Lower leg skin (tissue), 4 donors: ENCODE data around the gene PLCB1. TPM values are rescaled to one million over a fixed set of nuclear protein-coding genes. Genes with fewer than 3 reads are reported as not detected.
A peak's percentile ranks its signal among the peaks of the same experiment; 100 is the strongest.

ENCODE experiments used
- DNase-seq, 2 donors: peaks; one replicate each; pipeline ENCODE4 v3.0.0-alpha.2; 2019; ENCODE audit warnings: low spot score in 2 of 2
- H3K4me3 ChIP-seq: fragments of 200-600 bp; sonication (generic); 2 replicates; pipeline ENCODE4 v1.5.1; 2017; ENCODE audit warnings: mild to moderate bottlenecking, low read depth; ENCODE audit not compliant: poor library complexity, severe bottlenecking
- CTCF ChIP-seq, 3 donors: fragments of 450-650 bp; IDR thresholded peaks; one replicate each; pipeline ENCODE4 v1.5.1; 2016; ENCODE audit warnings: antibody characterized with exemption in 3 of 3, mild to moderate bottlenecking in 3 of 3, moderate library complexity in 2 of 3
- POLR2A ChIP-seq, 2 donors: fragments of 450-650 bp; IDR thresholded peaks; one replicate each; pipeline ENCODE4 v1.6.1; 2016 to 2017; ENCODE audit warnings: antibody characterized with exemption in 2 of 2, mild to moderate bottlenecking in 1 of 2, moderate library complexity in 1 of 2
- WGBS, 2 donors: methylation state at CpG; one replicate each; pipeline ENCODE4 v1.1.5; 2018; 5-methylcytosine and 5-hydroxymethylcytosine counted together
- intact Hi-C: fragments of 100-400 bp; cut with DNase I; formaldehyde crosslinking; loops from one replicate; pipeline ENCODE4 v1.15.0; 2023; ENCODE audit warnings: low total_unique reads
- total RNA-seq, 4 donors: library from RNA; depleted of rRNA; stranded (reverse); fragments of >200 nt; gene quantifications; one replicate each; pipeline ENCODE4 v1.1.0, GENCODE V29; 2016

Gene PLCB1
- total RNA-seq, 4 donors from 2014 or later = 4.1 to 16.2 (median 9.1) TPM

- no peak for TF ChIP-seq CTCF (IDR thresholded peaks at IDR 0.05)
- no peak for TF ChIP-seq POLR2A (IDR thresholded peaks at IDR 0.05)
These were observed 631 bp downstream of the PLCB1 start for GRCh38 chr20:8132484-8133309.

GRCh38 chr20:8133310-8133768 lies 1.3 kb downstream of the PLCB1 start:
- WGBS, 2 donors = 32 to 38% methylated on average over 14 of the region's 14 CpGs
- TF ChIP-seq CTCF (IDR thresholded peaks at IDR 0.05) (no peak), POLR2A (IDR thresholded peaks at IDR 0.05) (no peak)
- intact Hi-C loops = loop anchor here (10.0 kb wide), 1 partner anchor 591 kb away; no protein-coding TSS in a partner anchor
- H3K4me3 ChIP-seq = no peak overlapping the region
- DNase-seq = no peak

More at GRCh38 chr20:8132484-8133309, 631 bp downstream of the PLCB1 start:
- intact Hi-C loops = loop anchor here (10.0 kb wide), 1 partner anchor 592 kb away; no protein-coding TSS in a partner anchor
- WGBS, 2 donors = 3% methylated on average over 54 to 56 of the region's 68 CpGs
- peak overlapping the region; percentile 51 for H3K4me3 ChIP-seq
- DNase-seq = peak in 1 of 2 donors; percentile 88

GRCh38 chr20:8133851-8134451 lies 1.9 kb downstream of the PLCB1 start:
- TF ChIP-seq CTCF (IDR thresholded peaks at IDR 0.05) (no peak), POLR2A (IDR thresholded peaks at IDR 0.05) (no peak)
- no peak overlapping the region for H3K4me3 ChIP-seq
- DNase-seq = no peak
- intact Hi-C loops = loop anchor here (10.0 kb wide), 1 partner anchor 591 kb away; no protein-coding TSS in a partner anchor
- WGBS, 2 donors = 57 to 62% methylated on average over 7 of the region's 7 CpGs

GRCh38 chr20:8139899-8140298 lies 7.8 kb downstream of the PLCB1 start:
- intact Hi-C loops = loop anchor here (10.0 kb wide), 1 partner anchor 585 kb away; no protein-coding TSS in a partner anchor
- H3K4me3 ChIP-seq = no peak overlapping the region
- WGBS, 2 donors = 58 to 71% methylated on average over 2 of the region's 2 CpGs
- TF ChIP-seq CTCF (IDR thresholded peaks at IDR 0.05) (no peak), POLR2A (IDR thresholded peaks at IDR 0.05) (no peak)
- no peak for DNase-seq

- no peak overlapping the region for H3K4me3 ChIP-seq
- no peak for DNase-seq
- TF ChIP-seq POLR2A (IDR thresholded peaks at IDR 0.05) = no peak
- TF ChIP-seq CTCF (IDR thresholded peaks at IDR 0.05) = no peak
- WGBS, 2 donors = 91 to 93% methylated on average over 3 of the region's 3 CpGs
- intact Hi-C loops = no loop called here
These were observed 11.4 kb downstream of the PLCB1 start for GRCh38 chr20:8143474-8143873.
